ENCODE measurements around the gene POF1B. TPM values are rescaled to one million over a fixed set of nuclear protein-coding genes. Genes with fewer than 3 reads are reported as not detected.
"Not testable (repeated sequence)": the region's sequence is repeated elsewhere in the genome, so short reads cannot be mapped to it uniquely, and the experiment has no call there.

POF1B gene
- polyA plus RNA-seq, 1 donor from 2014 or later, result not detected

GRCh38 chrX:85288992-85289723 is 90.3 kb downstream of the POF1B start:
- Histone ChIP-seq H4K20me1 (ENCODE audit: insufficient read depth) (no peaks in the 10 kb centered on the region), H3K79me2 (replicated peaks; ENCODE audit: insufficient read depth, low read length) (no peaks in the 10 kb centered on the region), H3K9me2 (ENCODE audit: insufficient read depth, low read length) (no peaks in the 10 kb centered on the region), H3K4me3 (ENCODE audit: low read length) (no peak overlapping the region), H3K36me3 (ENCODE audit: insufficient read depth, low read length) (no peaks in the 10 kb centered on the region), H3K27ac (ENCODE audit: low read length) (no peak overlapping the region), H2AFZ (ENCODE audit: low read depth, low read length) (no peak overlapping the region), H3K4me2 (ENCODE audit: low read length) (no peak overlapping the region), H3K27me3 (ENCODE audit: insufficient read depth, low read depth, low read length) (no peaks in the 10 kb centered on the region), H3F3A (ENCODE audit: insufficient read depth, low read length, poor library complexity, severe bottlenecking) (no peaks in the 10 kb centered on the region), H3K9ac (ENCODE audit: low read length) (no peak overlapping the region), H3K9me3 (ENCODE audit: low read length) (no peaks in the 10 kb centered on the region)
- no peak for TF ChIP-seq REST (IDR thresholded peaks at IDR 0.05; ENCODE audit: borderline replicate concordance)
- TF ChIP-seq RAD21 (conservative IDR thresholded peaks at IDR 0.05), result no peak
- no peak for TF ChIP-seq CTCF (IDR thresholded peaks at IDR 0.05; ENCODE audit: poor library complexity, severe bottlenecking)
- no peak for TF ChIP-seq POLR2AphosphoS5 (IDR thresholded peaks at IDR 0.05)
- TF ChIP-seq EZH2 (IDR thresholded peaks at IDR 0.05; ENCODE audit: borderline replicate concordance, insufficient read depth, low read length, poor library complexity, severe bottlenecking), result no peak
- TF ChIP-seq TAF1 (IDR thresholded peaks at IDR 0.05; ENCODE audit: low read depth), result no peak
- no peak for TF ChIP-seq EP300 (conservative IDR thresholded peaks at IDR 0.05; ENCODE audit: poor library complexity, severe bottlenecking)

GRCh38 chrX:85285286-85285685 is 94.2 kb downstream of the POF1B start:
- not testable (repeated sequence) for H3K4me2 ChIP-seq (ENCODE audit: low read length); H2AFZ ChIP-seq (ENCODE audit: low read depth, low read length); H3F3A ChIP-seq (ENCODE audit: insufficient read depth, low read length, poor library complexity, severe bottlenecking); H4K20me1 ChIP-seq (ENCODE audit: insufficient read depth); H3K9ac ChIP-seq (ENCODE audit: low read length); H3K9me2 ChIP-seq (ENCODE audit: insufficient read depth, low read length); H3K4me3 ChIP-seq (ENCODE audit: low read length); H3K36me3 ChIP-seq (ENCODE audit: insufficient read depth, low read length); H3K27me3 ChIP-seq (ENCODE audit: insufficient read depth, low read depth, low read length); H3K79me2 ChIP-seq (replicated peaks; ENCODE audit: insufficient read depth, low read length); H3K9me3 ChIP-seq (ENCODE audit: low read length); H3K27ac ChIP-seq (ENCODE audit: low read length)

Measured in neural cell (in vitro differentiated cells).